Suprapubic skin (tissue), 4 donors: ENCODE measurements around the gene HIP1.
"Not testable (repeated sequence)": the region's sequence is repeated elsewhere in the genome, so short reads cannot be mapped to it uniquely, and the experiment has no call there.

Source experiments
- EP300 ChIP-seq: sonication (generic); formaldehyde crosslinking; IDR thresholded peaks from one replicate; pipeline ENCODE4 v1.6.1; 2017; ENCODE audit warnings: antibody characterized with exemption
- POLR2AphosphoS5 ChIP-seq, 3 donors: sonication (generic); formaldehyde crosslinking; IDR thresholded peaks; one replicate each; pipeline ENCODE4 v1.6.1; 2017; ENCODE audit warnings: antibody characterized with exemption in 3 of 3
- TF ChIP-seq, protein P1 (sequence below), 2 donors: fragments of 200-600 bp in 1 of 2; fragments of 450-650 bp in 1 of 2; sonication (generic) in 1 of 2; IDR thresholded peaks; one replicate each; pipeline ENCODE4 v1.5.1; 2016 to 2019; ENCODE audit warnings: antibody characterized with exemption in 2 of 2, mild to moderate bottlenecking in 1 of 2, moderate library complexity in 1 of 2

DNA sequence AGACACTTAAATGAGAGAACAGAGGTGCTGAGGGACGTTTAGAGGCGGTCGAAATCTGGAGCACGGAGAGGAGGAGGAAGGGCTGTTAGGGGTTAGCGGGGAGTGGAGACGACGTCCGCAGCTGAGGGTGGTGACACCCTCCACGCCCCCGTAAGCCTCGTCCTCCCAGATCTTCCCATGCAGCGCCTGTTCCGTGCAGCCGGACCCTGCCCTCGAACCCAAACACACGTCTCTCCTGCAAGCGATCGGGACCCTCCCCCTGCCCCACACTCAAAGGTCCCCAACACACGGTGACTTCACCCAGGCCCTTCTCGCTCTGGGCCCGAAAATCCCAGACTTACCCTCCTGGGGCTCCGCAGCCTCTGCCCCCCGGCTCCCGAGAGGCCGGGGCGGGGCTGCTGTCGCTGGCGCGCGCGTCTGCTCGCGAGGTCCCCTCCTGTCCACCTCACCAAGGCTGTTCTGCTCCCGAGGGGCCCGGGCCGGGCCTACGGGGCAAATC, 211.5 kb downstream of the HIP1 start:
- TF ChIP-seq, protein P1, sequence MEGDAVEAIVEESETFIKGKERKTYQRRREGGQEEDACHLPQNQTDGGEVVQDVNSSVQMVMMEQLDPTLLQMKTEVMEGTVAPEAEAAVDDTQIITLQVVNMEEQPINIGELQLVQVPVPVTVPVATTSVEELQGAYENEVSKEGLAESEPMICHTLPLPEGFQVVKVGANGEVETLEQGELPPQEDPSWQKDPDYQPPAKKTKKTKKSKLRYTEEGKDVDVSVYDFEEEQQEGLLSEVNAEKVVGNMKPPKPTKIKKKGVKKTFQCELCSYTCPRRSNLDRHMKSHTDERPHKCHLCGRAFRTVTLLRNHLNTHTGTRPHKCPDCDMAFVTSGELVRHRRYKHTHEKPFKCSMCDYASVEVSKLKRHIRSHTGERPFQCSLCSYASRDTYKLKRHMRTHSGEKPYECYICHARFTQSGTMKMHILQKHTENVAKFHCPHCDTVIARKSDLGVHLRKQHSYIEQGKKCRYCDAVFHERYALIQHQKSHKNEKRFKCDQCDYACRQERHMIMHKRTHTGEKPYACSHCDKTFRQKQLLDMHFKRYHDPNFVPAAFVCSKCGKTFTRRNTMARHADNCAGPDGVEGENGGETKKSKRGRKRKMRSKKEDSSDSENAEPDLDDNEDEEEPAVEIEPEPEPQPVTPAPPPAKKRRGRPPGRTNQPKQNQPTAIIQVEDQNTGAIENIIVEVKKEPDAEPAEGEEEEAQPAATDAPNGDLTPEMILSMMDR (IDR thresholded peaks at IDR 0.05): not testable (repeated sequence)
- TF ChIP-seq EP300; POLR2AphosphoS5 (IDR thresholded peaks at IDR 0.05): not testable (repeated sequence)
